Stimulated activated CD8-positive, alpha-beta memory T cell treated with anti-CD3 and anti-CD28 coated beads, Interleukin-15, amount 100 ng/mL, for 48 hours (primary cell): ENCODE data around the gene UBE2J2.

Experiments
- DNase-seq, 2 donors: peaks; one replicate each; pipeline ENCODE4 v3.0.0-alpha.2; 2020; ENCODE audit warnings: low read depth in 2 of 2

Gene UBE2J2

DNA sequence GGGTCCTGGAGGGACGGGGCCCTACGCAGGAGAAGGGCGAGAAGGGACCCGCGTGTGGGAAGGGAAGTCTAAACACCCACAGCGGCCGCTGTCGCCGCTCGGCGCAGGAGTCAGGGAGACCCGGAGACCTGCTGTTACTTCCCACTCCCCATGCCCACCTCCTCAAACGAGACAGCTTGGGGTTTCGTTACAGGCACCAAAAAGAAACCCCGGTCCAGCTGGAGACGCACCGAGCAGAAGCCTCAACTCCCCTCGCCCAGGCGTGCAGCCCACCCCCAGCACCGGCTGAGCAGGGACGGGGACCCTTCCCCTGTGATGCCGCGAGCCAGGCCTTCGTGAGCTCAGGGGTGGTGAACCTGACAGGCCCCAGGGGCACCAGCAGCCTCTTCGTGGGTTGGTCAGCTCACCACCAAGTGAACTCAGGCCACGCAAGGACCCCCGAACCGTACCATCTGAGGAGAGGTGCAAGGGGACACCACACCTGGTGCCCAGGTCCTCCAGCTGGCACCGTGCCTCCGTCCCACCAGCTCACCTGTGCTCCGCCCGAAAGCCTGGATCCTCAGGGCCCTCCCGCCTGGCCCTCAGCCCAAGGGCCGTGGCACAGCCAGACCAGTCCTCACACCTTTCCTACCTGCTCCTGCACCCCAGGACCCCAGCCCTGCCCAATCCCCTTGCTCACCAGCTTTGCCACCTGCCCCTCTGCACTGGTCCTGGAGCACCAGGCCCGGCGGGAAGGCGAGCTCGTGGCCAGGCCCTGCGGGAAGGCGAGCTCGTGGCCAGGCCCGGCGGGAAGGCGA lies 46.9 kb downstream of the UBE2J2 start:
- DNase-seq, result no peak

DNA sequence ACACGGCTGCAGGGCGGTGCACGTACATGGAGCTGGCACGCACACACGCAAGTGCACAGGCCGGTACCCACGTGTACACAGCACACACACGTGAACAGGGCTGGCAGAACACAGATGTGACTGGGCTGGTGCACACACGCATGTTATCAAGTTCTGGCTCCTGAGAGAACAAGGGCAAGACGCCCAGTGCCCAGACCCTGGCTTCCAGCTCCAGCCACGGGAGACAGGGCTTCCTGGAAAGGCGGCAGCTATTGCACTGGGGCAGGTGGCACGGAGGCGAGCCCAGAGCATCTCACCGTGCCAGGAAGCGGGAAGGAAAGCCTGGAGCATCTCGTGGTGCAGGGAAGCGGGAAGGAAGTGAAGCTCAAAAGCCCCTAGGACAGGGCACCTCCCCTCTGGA lies 47.7 kb downstream of the UBE2J2 start:
- DNase-seq, result no peak

DNA sequence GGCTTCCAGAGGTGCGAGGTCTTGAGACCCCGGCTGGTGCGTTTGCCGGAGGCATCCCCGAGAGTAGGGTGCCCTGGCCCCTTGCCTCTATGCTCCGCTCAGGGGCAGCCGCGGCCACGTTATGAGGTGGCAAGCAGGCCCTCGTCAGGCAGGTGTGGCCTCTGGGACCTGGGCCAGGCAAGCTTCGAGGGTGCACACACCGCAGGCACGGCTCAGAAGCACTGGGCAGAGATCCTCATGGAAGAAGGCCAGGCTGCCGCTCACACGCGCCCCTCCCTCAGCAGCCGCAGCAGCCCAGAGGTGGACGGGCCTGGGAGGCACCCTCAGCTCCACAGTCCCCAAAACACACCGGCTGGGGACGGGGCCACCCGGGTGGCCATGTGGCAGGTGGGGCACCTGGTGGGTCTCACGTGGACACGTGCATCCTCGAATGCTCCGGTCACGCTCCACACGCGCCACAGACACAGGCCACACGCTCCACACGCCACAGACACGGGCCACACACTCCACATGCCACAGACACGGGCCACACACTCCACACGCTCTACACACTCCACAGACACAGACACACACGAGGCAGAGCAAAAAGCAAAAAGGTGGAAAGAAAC lies 48.3 kb downstream of the UBE2J2 start:
- no peak for DNase-seq

DNA sequence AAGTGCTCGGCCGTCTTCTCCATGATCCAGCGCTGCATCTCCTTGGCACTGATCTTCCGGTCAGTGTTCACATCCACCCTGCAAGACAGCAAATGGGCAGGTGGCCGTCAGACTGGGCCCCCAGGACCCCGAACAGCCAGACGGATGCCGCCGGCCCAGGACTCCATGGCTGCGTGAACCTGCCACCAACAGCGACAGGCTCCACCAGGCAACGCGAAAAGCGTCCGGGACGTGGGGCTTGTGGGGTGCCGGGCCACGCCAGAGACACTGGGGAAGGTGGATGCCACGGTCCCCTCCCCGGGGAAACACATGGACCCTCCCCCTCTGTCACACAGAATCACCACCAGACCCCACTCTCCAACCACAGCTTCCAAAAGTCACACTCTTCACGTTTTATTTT lies 49.8 kb downstream of the UBE2J2 start:
- no peak for DNase-seq

DNA sequence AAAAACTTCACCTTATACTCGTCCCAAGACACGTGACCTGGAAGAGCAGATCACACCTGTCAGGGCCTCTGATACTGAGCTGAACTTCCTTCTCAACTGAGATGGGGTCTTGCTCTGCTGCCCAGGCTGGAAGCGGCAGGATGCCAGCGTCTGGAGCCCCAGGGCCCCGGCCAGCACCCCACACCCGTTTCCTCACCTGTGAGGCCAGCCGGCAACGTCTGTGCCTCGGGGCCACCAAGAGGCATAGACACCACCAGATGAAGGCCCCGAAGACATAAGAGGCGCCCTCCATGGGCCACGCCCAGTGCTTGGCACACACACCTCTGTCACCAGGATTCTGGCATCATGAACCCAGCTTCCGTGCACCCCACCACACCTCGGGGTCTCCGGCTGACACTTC lies 50.3 kb downstream of the UBE2J2 start:
- no peak for DNase-seq

GRCh38 chr1:1222575-1223225 lies 51.0 kb downstream of the UBE2J2 start:
- DNase-seq, result no peak

- no peak for DNase-seq
These were observed 51.6 kb downstream of the UBE2J2 start for GRCh38 chr1:1221887-1222574.

- DNase-seq, result no peak
These were observed 53.5 kb downstream of the UBE2J2 start for GRCh38 chr1:1220197-1220596.

- DNase-seq, result no peak
These were observed 54.3 kb downstream of the UBE2J2 start for GRCh38 chr1:1219341-1219740.

- no peak for DNase-seq
These were observed 55.0 kb downstream of the UBE2J2 start for GRCh38 chr1:1218524-1219200.

DNA sequence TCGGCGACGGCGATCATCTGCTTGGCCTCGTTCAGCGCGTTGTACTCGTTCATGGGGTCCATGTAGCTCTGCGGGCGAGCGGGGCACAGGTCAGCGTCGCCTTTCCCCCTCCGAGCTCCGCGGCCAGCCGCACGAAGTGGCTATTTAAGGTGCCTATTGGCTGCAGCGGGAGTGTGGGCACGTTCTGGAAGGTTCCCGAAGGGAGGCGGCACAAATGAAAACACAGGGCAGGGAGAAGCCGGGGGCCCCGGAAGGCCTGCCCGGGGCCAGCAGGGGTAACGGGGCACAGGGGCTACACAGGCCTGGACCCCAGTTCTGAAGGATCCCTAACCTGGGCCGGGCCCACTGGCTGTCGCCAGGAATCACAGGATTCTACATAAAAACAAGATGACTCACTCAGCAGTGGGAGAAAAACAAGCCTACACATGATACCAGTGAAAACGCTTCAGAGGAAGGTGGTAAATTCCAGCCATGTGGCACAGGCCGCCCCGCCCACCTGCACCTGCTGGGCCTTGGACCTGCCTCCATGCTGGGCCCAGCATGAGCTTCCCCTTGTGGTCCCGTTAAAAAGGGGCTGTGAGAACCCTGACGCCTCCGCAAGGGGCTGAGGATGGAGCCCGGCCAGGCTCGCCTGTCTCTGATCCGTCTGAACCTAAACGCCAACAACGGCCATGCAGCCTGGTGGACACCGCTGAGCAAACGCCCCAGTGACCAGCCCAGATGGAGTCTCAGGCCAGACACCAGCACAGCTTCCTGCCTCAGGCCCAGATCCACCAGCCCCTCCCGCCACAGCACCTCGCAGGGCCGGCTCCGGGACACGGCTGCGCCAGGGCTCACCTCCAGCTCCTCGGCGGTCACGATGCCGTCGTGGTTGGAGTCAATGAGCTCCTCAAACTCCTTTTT lies 55.8 kb downstream of the UBE2J2 start:
- no peak for DNase-seq

DNA sequence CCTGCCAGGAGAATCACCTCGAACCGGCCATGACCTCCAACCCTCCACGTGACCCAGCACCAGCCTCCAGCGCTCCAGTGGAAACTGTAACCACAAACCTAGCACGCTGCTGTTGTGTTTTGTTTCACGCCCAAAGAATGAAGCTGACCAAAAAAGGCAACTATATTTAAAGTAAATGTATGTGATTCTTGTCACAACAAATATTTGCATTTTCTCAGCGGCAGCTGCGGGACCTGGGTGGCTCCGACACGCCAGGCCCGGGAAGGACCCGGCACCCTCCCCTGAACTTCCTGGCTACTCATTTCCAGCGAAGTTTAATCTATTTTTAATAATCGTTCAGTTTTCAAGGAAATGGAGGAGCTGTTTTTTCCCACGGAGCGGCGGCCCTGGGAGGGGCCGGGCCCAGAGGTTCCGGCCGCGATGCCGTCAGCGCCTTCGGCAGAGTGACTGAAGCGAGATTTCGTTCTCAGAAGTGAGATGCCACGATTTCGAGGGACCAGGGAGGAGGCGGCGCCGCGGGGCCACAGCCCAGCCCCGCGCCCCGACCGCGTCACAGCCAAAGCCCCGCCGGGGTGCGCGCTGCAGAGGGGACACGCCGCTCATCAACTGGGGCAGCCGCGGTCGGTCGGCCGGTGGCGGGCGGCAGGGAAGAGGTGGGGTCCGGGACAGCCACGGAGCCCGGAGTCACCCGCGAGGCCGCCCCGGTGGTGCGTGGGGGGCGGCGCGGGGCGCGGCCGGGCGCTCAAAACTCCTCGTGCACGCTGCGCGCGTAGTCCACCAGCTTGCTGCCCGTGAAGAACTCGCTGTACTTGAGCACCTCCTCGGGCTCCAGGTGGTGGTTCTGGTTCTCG lies 56.7 kb downstream of the UBE2J2 start:
- DNase-seq, result no peak

- no peak for DNase-seq
These were observed 57.6 kb downstream of the UBE2J2 start for GRCh38 chr1:1215881-1216605.

- DNase-seq, result no peak
These were observed 58.5 kb downstream of the UBE2J2 start for GRCh38 chr1:1215080-1215676.

- DNase-seq, result peak in 1 of 2 donors; percentile 46
These were observed 60.0 kb downstream of the UBE2J2 start, which contains the start of gene TNFRSF4 for GRCh38 chr1:1213345-1214265. Gene TNFRSF4 (minus strand): TSS chr1:1214153. CDS start chr1:1214127, 26 bp downstream.

- peak; percentile 34 to 58 for DNase-seq
These were observed 60.8 kb downstream of the UBE2J2 start for GRCh38 chr1:1212780-1213344.
